DND-41 (cell line): ENCODE measurements around the gene SCYGR4.

Experiments used
- ATAC-seq: fragments of 200-7000 bp; cut with Tn5 transposase; 3 replicates; pipeline ENCODE4 v1.9.1; 2021; ENCODE audit warnings: low read depth; ENCODE audit not compliant: insufficient read depth
- DNase-seq: peaks from one replicate; pipeline ENCODE4 v3.0.0-alpha.2; 2020
- H2AFZ ChIP-seq: 2 replicates; pipeline ENCODE4 v1.6.0; 2012; ENCODE audit warnings: low read depth, low read length
- H3K27ac ChIP-seq: 2 replicates; pipeline ENCODE4 v1.5.1; 2012; ENCODE audit warnings: low read length, inconsistent platforms
- H3K27me3 ChIP-seq: fragments of 200-600 bp; sonication (generic); 2 replicates; pipeline ENCODE4 v1.6.0; 2012; ENCODE audit warnings: low read length, mild to moderate bottlenecking, inconsistent platforms; ENCODE audit not compliant: insufficient read depth, poor library complexity
- H3K36me3 ChIP-seq: 2 replicates; pipeline ENCODE4 v1.5.1; 2012; ENCODE audit warnings: low read length, inconsistent platforms; ENCODE audit not compliant: insufficient read depth
- H3K4me1 ChIP-seq: 2 replicates; pipeline ENCODE4 v1.5.1; 2012; ENCODE audit warnings: mild to moderate bottlenecking, low read length; ENCODE audit not compliant: insufficient read depth
- H3K4me2 ChIP-seq: 2 replicates; pipeline ENCODE4 v1.6.0; 2012; ENCODE audit warnings: mild to moderate bottlenecking, moderate library complexity, low read length, inconsistent platforms; ENCODE audit not compliant: insufficient read depth
- H3K4me3 ChIP-seq, 2 experiments: fragments of 200-600 bp in 1 of 2; shearing (Covaris generic) in 1 of 2; 2 replicates each; pipeline ENCODE4 v1.5.1; 2012 to 2016; ENCODE audit warnings: inconsistent platforms in 2 of 2, low read length in 2 of 2, mild to moderate bottlenecking in 2 of 2, low read depth in 1 of 2, moderate library complexity in 1 of 2
- H3K79me2 ChIP-seq: 2 replicates; pipeline ENCODE4 v1.6.0; 2012; ENCODE audit warnings: low read length, inconsistent platforms; ENCODE audit not compliant: insufficient read depth
- H3K9ac ChIP-seq: 2 replicates; pipeline ENCODE4 v1.6.0; 2012; ENCODE audit warnings: low read depth, mild to moderate bottlenecking, inconsistent platforms, low read length, moderate library complexity
- H3K9me3 ChIP-seq: 2 replicates; pipeline ENCODE4 v1.5.1; 2012; ENCODE audit warnings: low read length, moderate library complexity, mild to moderate bottlenecking, inconsistent platforms; ENCODE audit not compliant: insufficient read depth, severe bottlenecking
- H4K20me1 ChIP-seq: 2 replicates; pipeline ENCODE4 v1.6.0; 2012; ENCODE audit warnings: low read length; ENCODE audit not compliant: insufficient read depth
- CTCF ChIP-seq: IDR thresholded peaks from 2 replicates; pipeline ENCODE4 v1.5.1; 2012; ENCODE audit warnings: borderline replicate concordance, low read length, moderate library complexity, mild to moderate bottlenecking; ENCODE audit not compliant: poor library complexity, severe bottlenecking; ENCODE audit errors: extremely low read depth
- EZH2 ChIP-seq: IDR thresholded peaks from 3 replicates; pipeline ENCODE4 v1.6.1; 2012; ENCODE audit warnings: borderline replicate concordance, low read depth, mild to moderate bottlenecking, moderate library complexity, low read length, inconsistent platforms; ENCODE audit not compliant: severe bottlenecking

SCYGR4 gene

GRCh38 chr2:227614246-227614645 is 3.1 kb upstream of the SCYGR4 start:
- Histone ChIP-seq H3K9ac (no peak overlapping the region), H3K4me3 (no peak overlapping the region), H3K36me3 (no peaks in the 10 kb centered on the region), H4K20me1 (no peaks in the 10 kb centered on the region), H3K27ac (no peak overlapping the region), H3K4me1 (no peaks in the 10 kb centered on the region), H2AFZ (no peak overlapping the region), H3K79me2 (no peaks in the 10 kb centered on the region), H3K27me3 (no peaks in the 10 kb centered on the region), H3K4me2 (no peak overlapping the region), H3K9me3 (no peaks in the 10 kb centered on the region)
- TF ChIP-seq EZH2 (no peak), CTCF (no peak)
- ATAC-seq (no peak), DNase-seq (no peak)

- no peaks in the 10 kb centered on the region for H3K36me3 ChIP-seq
- H3K4me1 ChIP-seq, result no peaks in the 10 kb centered on the region
- H2AFZ ChIP-seq, result no peak within 1 kb of the TSS
- no peak within 1 kb of the TSS for H3K4me3 ChIP-seq
- H3K4me2 ChIP-seq, result no peak within 1 kb of the TSS
- no peak for DNase-seq
- H4K20me1 ChIP-seq, result no peaks in the 10 kb centered on the region
- no peaks in the 10 kb centered on the region for H3K27me3 ChIP-seq
- ATAC-seq, result no peak
- no peaks in the 10 kb centered on the region for H3K9me3 ChIP-seq
- H3K79me2 ChIP-seq, result no peaks in the 10 kb centered on the region
- no peak within 1 kb of the TSS for H3K27ac ChIP-seq
- TF ChIP-seq EZH2, result no peak
- TF ChIP-seq CTCF, result no peak
- no peak within 1 kb of the TSS for H3K9ac ChIP-seq
These were observed 2.6 kb upstream of the SCYGR4 start, which contains the start of gene SCYGR3 for GRCh38 chr2:227614740-227615139. Gene SCYGR3, minus strand, starts transcription at chr2:227614840. Its CDS starts 0 bp downstream, at chr2:227614840.

- no peak overlapping the region for H3K27ac ChIP-seq
- no peaks in the 10 kb centered on the region for H4K20me1 ChIP-seq
- H3K4me3 ChIP-seq, result no peak overlapping the region
- no peak overlapping the region for H3K9ac ChIP-seq
- H3K9me3 ChIP-seq, result no peaks in the 10 kb centered on the region
- H3K79me2 ChIP-seq, result no peaks in the 10 kb centered on the region
- no peaks in the 10 kb centered on the region for H3K4me1 ChIP-seq
- no peaks in the 10 kb centered on the region for H3K36me3 ChIP-seq
- ATAC-seq (no peak), DNase-seq (no peak)
- TF ChIP-seq EZH2 (no peak), CTCF (no peak)
- H3K4me2 ChIP-seq, result no peak overlapping the region
- H2AFZ ChIP-seq, result no peak overlapping the region
- no peaks in the 10 kb centered on the region for H3K27me3 ChIP-seq
These were observed 2.1 kb upstream of the SCYGR4 start for GRCh38 chr2:227615181-227615580.

- no peak for DNase-seq
- H4K20me1 ChIP-seq, result no peaks in the 10 kb centered on the region
- H3K9me3 ChIP-seq, result no peaks in the 10 kb centered on the region
- H3K9ac ChIP-seq, result no peak overlapping the region
- no peaks in the 10 kb centered on the region for H3K4me1 ChIP-seq
- TF ChIP-seq CTCF (no peak), EZH2 (no peak)
- no peaks in the 10 kb centered on the region for H3K36me3 ChIP-seq
- no peak overlapping the region for H3K4me3 ChIP-seq
- H2AFZ ChIP-seq, result no peak overlapping the region
- H3K4me2 ChIP-seq, result no peak overlapping the region
- H3K79me2 ChIP-seq, result no peaks in the 10 kb centered on the region
- ATAC-seq, result no peak
- H3K27me3 ChIP-seq, result no peaks in the 10 kb centered on the region
- no peak overlapping the region for H3K27ac ChIP-seq
These were observed 1.4 kb upstream of the SCYGR4 start for GRCh38 chr2:227615906-227616305.
